Mesodermal cell (in vitro differentiated cells): ENCODE results near the gene PTGDR2.
A peak's percentile ranks its signal among the peaks of the same experiment; 100 is the strongest.

Experiments used
- H3K27ac ChIP-seq: 2 replicates; pipeline ENCODE4 v1.7.0; 2013; ENCODE audit warnings: mild to moderate bottlenecking, low read depth, low read length, moderate library complexity; ENCODE audit not compliant: severe bottlenecking
- H3K36me3 ChIP-seq: 2 replicates; pipeline ENCODE4 v1.7.1; 2013; ENCODE audit warnings: mild to moderate bottlenecking, low read length, moderate library complexity; ENCODE audit not compliant: control insufficient read depth, insufficient read depth
- H3K4me1 ChIP-seq: one replicate; pipeline ENCODE4 v1.7.1; 2013; ENCODE audit warnings: mild to moderate bottlenecking, low read length; ENCODE audit not compliant: insufficient read depth, control insufficient read depth, poor library complexity, severe bottlenecking
- H3K4me3 ChIP-seq: 2 replicates; pipeline ENCODE4 v1.7.0; 2013; ENCODE audit warnings: low read length, control low read depth, mild to moderate bottlenecking; ENCODE audit not compliant: insufficient read depth, poor library complexity, severe bottlenecking; ENCODE audit errors: extremely low read depth
- H3K9me3 ChIP-seq: 2 replicates; pipeline ENCODE4 v1.7.1; 2013; ENCODE audit warnings: mild to moderate bottlenecking, low read length, moderate library complexity; ENCODE audit not compliant: control insufficient read depth
- WGBS, 2 experiments: methylation state at CpG; one replicate each; pipeline ENCODE4 v1.1.5; 2013; ENCODE audit warnings: missing lambda C conversion rate in 2 of 2; ENCODE audit not compliant: insufficient coverage in 2 of 2; 5-methylcytosine and 5-hydroxymethylcytosine counted together

PTGDR2 gene

DNA sequence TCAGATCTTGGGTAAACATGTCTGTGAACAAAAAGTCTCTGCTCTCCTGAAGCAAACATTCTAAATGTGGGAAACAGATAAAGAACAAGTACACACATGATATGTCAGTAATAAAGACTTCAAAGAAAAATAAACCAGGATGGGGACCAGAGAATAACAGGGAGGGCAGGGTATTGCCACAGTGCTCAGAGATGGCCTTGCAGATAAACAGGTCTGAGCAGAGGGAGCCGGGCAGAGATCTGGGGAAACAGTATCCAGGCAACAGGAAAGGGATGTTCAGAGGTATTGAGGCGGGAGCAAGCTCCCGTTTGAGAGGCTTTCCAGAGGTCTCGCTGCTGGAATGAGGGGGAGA lies 10.9 kb downstream of the PTGDR2 start:
- Histone ChIP-seq H3K4me1 (peaks cover 7% of the 10 kb centered on the region), H3K27ac (no peak overlapping the region), H3K36me3 (peaks cover 35% of the 10 kb centered on the region), H3K9me3 (no peaks in the 10 kb centered on the region), H3K4me3 (peak overlapping the region; percentile 86)
- WGBS, 2 experiments: 70% methylated on average over 4 of the region's 4 CpGs; no CpG with 5 or more reads in 1 of the 2 experiments

DNA sequence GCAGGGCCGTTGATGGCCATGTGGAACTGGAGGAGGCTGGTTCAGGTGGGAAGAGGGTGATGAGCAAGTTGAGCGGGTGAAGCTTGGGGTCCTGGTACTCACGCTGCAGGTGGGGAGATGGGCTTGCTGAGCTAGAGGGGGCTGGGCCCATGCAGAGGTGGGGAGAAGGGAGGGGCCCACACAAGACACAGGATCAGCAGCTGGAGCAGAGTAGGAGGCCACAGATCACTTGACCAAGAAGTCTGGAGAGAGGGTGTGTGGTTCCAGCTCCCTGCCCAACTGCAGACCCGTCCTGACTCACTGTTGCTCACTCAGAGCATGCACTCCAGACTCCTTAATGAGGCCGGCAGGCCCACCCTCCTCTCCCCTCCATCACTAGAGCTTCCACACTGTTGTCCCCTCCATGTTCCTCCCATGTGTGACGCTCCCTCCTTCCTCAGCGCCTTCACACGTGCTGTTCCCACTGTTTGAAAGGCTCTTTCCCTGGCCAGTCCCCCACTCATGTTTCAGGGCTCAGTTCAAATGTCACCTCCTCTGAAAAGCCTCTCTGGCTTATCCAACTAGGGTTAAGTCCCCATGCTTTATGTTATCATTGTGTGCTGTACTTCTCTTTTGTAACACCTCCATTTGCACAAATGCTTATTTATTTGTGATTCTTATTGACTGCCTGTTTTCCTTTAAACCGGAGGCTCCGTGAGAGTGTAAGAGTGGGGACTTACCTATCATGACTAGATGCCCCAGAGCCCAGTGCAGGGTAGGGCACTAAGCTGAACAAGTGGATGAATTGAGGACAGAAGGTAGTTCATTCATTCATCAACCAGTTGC lies 11.5 kb downstream of the PTGDR2 start:
- WGBS, 2 experiments: 75 to 83% methylated on average over 10 of the region's 10 CpGs
- Histone ChIP-seq H3K4me1 (peaks cover 7% of the 10 kb centered on the region), H3K27ac (no peak overlapping the region), H3K36me3 (peaks cover 29% of the 10 kb centered on the region), H3K9me3 (no peaks in the 10 kb centered on the region), H3K4me3 (peak overlapping the region; percentile 86)

DNA sequence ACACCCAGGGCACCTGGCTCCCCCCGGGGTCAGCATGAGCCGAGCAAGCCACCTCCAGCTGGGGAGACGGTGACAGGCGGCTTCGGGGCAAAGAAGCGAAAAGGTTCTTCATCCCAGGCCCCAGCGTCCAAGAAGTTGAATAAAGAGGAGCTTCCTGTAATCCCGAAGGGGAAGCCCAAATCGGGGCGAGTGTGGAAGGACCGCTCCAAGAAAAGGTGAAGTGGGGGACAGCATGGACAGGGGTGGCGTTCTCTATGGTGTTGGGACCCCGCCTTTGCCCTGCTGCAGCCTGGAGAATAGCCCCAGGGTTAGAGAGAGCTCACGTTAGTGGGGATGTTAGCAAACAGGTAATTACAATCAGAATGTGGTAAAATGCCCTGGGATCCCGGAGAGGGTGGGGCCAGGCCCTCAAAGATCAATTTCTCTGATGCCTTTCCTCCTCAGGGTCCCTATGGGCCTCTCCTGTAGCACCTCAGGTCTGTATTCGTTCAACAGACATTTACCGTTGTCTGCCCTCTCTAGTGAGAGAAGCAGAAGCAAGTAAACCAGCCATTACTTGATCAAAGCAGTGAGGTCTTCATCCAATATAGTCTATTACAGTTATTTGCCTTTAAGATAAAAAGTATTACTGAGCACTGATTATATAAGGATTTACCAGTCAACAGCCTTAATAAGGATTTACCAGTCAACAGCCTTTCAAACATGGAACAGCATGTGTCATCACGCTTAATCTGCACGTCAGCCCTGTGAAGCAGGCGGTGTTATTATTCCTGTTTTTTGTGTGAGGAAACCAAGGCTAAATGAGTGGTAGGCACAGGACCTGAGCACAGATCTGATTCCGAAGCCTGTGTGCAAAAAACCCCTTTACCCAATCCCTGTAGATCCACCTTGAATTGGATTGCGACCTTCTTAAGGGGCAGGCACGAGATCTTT lies 12.8 kb downstream of the PTGDR2 start:
- Histone ChIP-seq H3K4me3 (peak overlapping the region; percentile 86), H3K36me3 (peaks cover 16% of the 10 kb centered on the region), H3K9me3 (no peaks in the 10 kb centered on the region), H3K27ac (no peak overlapping the region), H3K4me1 (peaks cover 7% of the 10 kb centered on the region)
- 5 to 13% methylated on average over 11 to 16 of the region's 23 CpGs for WGBS, 2 experiments

DNA sequence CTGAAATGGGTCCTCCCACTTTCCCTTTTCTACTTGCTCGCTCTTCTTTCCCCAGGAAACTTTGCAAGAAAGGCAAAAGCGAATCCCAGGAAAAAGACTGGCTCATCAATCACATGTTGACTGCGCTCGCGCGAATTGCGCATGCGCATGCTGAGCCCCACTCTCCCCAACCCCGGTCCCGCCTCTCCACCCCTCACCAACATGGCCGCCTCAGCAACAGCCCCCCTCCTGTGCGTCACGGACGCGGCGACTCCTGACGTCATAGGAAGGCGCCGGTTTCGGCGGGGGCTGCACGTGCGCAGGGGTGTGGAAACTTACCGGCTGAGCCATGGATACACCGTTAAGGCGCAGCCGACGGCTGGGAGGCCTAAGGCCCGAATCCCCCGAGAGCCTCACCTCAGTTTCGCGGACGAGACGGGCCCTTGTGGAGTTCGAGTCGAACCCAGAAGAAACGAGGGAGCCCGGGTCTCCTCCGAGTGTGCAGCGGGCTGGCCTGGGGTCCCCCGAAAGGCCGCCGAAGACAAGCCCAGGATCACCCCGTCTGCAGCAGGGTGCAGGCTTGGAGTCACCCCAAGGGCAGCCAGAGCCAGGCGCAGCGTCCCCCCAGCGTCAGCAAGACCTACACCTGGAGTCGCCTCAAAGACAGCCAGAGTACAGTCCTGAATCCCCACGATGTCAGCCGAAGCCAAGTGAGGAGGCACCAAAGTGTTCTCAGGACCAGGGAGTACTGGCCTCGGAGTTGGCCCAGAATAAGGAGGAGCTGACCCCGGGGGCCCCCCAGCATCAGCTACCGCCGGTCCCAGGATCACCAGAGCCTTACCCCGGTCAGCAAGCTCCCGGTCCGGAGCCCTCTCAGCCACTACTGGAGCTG lies 13.7 kb downstream of the PTGDR2 start, which contains the start of gene CCDC86:
Gene CCDC86, plus strand, starts transcription at position 317 of the 871 bp plus-strand sequence. Its CDS starts 12 bp downstream, at position 329.
- Histone ChIP-seq H3K4me3 (peak within 1 kb of the TSS; percentile 86), H3K9me3 (no peaks in the 10 kb centered on the region), H3K36me3 (peaks cover 7% of the 10 kb centered on the region), H3K27ac (peak within 1 kb of the TSS; percentile 75), H3K4me1 (peaks cover 7% of the 10 kb centered on the region)
- WGBS, 2 experiments: 1% methylated on average over 43 to 55 of the region's 57 CpGs

DNA sequence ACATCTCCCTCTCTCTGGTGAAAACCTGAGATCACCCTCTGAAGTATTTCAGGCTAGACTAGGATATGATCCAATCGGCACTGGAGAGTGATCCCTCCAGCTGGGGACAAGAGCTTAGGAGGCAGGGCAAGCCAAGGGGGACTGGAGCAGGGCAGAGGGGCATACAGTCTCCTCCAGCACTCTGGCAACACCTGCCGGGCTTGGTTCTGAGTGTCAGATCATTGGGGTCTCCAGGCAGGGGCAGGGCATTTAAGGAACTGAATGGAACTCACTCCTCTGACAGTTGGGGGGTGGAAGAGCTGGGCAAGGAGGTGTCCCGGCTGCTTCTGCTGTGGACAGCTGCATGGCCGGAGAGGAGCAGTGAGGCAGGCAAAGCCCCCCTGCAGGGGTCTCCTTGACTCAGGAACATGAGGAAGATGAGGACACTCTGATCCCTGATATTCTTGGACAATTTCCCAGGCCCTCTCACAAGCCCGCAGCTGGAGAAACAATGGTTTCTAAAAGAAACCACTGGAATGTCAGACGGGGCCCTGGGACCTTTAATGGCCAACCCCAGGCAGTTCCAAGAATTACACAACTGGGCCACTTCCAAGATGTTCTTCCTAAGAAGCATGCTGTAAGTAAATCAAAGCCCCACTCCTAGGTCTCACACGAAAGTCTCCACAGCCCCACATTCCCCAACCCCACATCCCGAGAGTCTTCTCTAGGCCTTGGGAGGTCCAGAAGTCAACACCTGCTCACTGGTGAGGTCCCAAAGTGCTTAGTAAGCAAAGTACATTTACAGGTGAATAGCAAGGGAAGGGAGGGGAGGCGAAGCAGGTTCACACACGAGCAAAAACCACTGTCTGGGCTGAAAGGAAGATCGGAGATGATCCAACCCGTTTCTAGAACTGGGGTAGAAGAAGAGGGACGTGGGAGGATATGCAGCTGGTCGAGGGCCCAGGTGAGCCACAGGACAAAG lies 15.0 kb downstream of the PTGDR2 start:
- H3K27ac ChIP-seq: no peak overlapping the region
- no peaks in the 10 kb centered on the region for H3K36me3 ChIP-seq
- no peaks in the 10 kb centered on the region for H3K9me3 ChIP-seq
- 90 to 93% methylated on average over 9 to 12 of the region's 14 CpGs for WGBS, 2 experiments
- no peak overlapping the region for H3K4me3 ChIP-seq
- peaks cover 8% of the 10 kb centered on the region for H3K4me1 ChIP-seq

DNA sequence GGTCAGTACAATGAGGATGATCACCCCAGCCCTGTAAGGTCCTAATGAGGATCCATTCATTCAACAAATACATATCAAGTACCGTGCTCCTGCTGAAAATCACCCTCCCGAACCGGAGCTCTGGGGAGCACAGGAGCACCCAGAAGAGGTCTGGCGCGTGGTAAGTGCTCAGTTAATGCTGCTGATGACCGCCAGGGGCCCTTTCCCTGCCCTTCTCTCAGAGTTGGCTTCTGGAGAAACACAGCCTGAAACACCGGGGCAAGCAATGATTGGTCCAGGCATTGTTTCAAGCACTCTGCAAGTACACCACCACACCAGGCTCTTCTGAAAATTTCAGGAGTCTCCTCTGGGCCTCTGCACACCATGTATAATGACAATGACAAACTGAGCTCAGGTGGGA lies 17.6 kb downstream of the PTGDR2 start:
- H3K4me3 ChIP-seq: no peak overlapping the region
- WGBS, 2 experiments: 64 to 81% methylated on average over 6 to 7 of the region's 7 CpGs
- H3K27ac ChIP-seq: no peak overlapping the region
- no peaks in the 10 kb centered on the region for H3K36me3 ChIP-seq
- peaks cover 3% of the 10 kb centered on the region for H3K4me1 ChIP-seq
- no peaks in the 10 kb centered on the region for H3K9me3 ChIP-seq

DNA sequence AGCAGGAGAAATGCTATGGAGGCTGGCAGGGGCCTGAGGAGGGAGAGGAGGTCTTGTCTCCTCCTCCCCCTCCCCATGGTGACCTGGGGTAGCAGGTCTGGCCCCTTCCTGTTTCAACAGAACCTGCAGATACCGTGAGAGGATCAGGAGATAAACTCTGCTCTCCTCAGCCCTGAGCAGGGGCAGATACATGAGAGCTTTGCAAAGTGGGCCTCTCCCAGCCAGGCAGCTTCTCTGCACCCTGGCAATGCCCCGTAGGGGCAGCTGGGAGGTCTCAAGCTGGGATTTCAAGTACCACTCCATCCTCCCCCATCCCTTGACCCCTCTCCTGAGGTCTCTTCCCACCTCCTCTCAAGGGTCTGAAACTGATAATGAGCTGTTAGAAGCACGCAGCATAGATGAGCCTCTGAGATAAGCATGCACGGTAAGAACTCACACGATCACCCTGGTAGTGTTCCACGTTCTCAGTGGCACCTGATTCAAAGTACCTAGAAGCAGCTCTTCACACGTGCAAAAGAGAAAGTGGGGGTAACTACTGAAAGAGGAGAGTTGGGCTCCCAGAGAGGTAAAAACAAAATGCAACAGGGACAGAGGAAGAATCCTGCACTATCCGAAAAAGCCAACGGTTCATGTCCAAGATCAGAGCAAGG lies 18.8 kb downstream of the PTGDR2 start:
- Histone ChIP-seq H3K4me1 (peaks cover 3% of the 10 kb centered on the region), H3K36me3 (no peaks in the 10 kb centered on the region), H3K27ac (no peak overlapping the region), H3K4me3 (no peak overlapping the region), H3K9me3 (no peaks in the 10 kb centered on the region)
- 70 to 77% methylated on average over 8 to 9 of the region's 9 CpGs for WGBS, 2 experiments

DNA sequence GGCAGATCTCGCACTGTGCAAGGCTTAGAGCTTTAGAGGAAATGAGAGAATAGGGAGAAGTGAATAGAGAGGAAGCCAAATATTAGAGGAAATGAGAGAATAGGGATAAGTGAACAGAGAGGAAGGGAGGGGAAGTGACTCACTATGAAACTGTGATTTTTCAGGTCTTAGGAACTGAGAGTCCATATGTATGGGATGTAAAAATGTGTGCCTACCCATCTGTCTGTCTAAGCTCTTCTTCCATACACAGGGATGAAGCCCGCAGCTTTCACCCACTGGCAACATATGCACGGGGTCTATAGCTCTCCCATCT lies 20.3 kb downstream of the PTGDR2 start:
- no peaks in the 10 kb centered on the region for H3K36me3 ChIP-seq
- H3K27ac ChIP-seq: no peak overlapping the region
- H3K9me3 ChIP-seq: no peaks in the 10 kb centered on the region
- WGBS, 2 experiments: 85 to 100% methylated on average over 1 to 2 of the region's 3 CpGs
- peaks cover 3% of the 10 kb centered on the region for H3K4me1 ChIP-seq
- no peak overlapping the region for H3K4me3 ChIP-seq

DNA sequence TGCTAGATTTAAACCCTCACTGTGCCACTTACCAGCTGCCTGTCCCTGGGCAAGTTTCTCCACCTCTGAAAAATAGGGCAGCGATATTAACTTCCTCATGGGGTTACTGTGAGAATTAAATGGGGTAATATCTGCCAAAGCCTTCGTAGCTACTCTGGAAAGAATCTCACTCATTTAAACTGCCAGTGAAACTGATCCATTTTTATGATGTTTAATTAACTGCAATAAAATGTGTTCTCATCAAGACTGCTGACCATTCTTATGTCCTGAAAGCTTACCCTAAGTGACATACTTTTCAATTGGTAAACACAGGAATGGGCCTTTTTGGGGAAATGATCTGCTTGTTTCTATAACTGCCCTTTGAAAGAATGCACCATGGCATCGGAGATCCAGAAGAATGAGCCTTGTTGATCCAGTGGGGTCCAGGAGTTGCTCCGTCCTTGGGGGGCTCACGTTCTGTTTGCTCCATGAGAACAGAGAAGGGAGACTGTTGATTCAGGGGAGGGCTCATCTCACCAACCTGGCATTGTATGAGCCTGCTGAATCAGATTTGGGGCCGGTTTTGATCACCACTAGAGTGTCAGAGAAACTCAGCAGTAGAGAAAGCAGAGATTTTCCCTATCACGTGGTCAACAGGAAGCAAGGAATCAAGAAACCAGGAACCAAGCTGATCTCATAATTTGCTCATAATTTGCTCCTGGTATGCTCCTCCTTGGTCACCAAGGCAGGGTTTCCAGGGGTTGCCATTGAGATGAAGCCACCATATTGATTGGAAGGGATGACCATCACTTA lies 20.8 kb downstream of the PTGDR2 start:
- Histone ChIP-seq H3K4me3 (no peak overlapping the region), H3K4me1 (peaks cover 3% of the 10 kb centered on the region), H3K27ac (no peak overlapping the region), H3K9me3 (no peaks in the 10 kb centered on the region), H3K36me3 (no peaks in the 10 kb centered on the region)
- 69 to 70% methylated on average over 5 to 7 of the region's 7 CpGs for WGBS, 2 experiments
